HG03460 (cell line): ENCODE results near the gene LRRC4C.
"Not testable (repeated sequence)": the region's sequence is repeated elsewhere in the genome, so short reads cannot be mapped to it uniquely, and the experiment has no call there.

Source experiments
- ATAC-seq: cut with Tn5 transposase; IDR thresholded peaks from one replicate; pipeline ENCODE4 v1.9.1; 2021; ENCODE audit not compliant: unreplicated experiment

The LRRC4C gene

DNA sequence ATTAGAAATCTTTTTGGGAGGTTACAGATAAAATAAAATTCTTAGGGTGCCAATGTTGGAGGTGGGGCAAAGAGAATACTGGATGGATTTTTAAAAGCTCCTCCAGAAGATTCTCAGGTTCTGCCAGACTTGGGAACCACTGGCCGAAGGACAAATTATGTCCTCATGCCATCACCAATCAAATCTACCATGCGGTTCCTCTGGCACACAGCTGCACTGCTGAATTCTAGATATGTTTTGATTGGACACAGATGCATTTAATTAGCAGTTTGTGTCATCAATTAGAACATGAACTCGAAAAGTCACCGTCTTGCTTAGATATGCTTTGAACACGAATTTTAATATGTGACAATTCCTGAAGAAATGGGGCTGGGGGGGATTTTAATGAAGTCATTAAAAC is 1269.2 kb downstream of the LRRC4C start:
- ATAC-seq: no peak

DNA sequence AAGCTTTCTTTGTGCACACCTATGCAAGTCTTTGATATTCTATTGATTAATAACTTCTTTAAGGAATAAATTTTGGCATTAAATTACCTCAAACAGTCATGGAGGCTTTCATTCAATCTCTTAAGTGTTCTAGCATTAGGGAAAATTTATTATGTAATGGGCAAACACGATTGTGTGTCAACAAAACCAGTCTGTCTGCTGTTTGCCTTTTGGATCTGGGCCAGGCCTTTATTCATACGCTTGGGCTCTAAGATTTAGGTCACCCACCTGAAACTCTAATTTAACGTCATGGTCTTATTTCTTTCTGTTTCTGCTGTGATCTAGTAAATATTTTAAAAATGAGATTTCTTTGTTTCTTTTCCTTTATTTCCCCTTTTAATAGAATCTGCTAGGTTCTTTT is 1270.6 kb downstream of the LRRC4C start:
- no peak for ATAC-seq

DNA sequence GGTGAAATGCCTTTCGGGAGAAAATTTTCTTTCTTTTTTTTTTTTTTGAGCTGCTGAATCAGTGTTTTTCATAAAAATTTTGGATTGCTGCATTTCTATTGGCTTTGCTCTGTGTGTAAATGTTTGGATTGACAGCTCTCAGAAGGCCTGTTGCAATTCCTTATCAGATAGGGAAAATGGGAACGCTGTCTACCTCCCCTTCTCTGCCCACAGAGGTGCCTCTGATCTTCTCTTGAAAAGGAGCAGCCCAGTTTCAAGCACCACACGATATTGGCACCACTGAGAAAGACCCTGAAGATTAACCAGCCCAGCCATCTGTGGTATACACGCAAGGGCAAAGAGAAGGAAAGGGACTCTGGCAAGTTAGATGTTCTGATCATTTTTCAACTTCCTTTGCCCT is 1272.2 kb downstream of the LRRC4C start:
- no peak for ATAC-seq

- ATAC-seq: no peak
Measured at GRCh38 chr11:40186437-40187263, 1272.8 kb downstream of the LRRC4C start.

DNA sequence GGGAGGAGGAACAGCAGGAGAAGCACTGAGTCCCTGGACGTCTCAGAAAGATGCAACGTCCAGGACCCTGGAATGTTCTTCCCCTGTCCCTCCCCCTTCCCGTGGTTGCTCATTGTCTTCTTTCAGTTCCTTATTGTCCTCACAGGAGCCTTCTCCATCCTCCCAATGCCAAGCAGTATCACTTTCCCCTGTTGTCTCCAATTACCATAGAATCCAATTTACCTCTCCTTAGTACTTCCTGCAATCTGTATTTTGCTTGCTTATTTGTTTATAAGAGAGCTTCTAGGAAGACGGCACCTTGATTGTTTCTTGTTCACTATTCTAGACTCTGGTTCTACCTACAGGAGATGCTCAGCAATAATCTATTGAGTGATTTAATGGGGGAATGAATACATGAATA is 1273.7 kb downstream of the LRRC4C start:
- ATAC-seq: no peak

- peak; percentile 85 for ATAC-seq
Measured at GRCh38 chr11:40183073-40184064, 1276.1 kb downstream of the LRRC4C start.

DNA sequence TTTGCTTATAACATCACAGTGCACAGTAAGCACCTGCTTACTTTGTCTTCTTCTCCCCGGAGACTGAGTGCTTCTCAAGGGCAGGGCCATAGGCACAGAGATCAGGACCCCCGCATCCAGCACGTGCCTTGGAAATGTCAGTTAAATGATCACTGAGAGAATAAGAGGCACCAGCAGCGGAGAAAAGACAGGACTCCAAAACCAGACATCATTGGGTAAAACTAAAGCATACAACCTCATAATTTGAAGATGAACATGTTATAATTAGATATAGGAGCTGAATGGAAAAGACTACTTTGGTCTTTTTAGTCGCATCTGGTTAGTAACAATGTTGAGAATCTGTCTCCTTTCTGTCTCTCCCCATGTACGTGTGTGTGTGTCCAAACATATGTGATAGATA is 1279.9 kb downstream of the LRRC4C start:
- no peak for ATAC-seq

GRCh38 chr11:40178470-40178869 is 1281.0 kb downstream of the LRRC4C start:
- ATAC-seq: no peak

DNA sequence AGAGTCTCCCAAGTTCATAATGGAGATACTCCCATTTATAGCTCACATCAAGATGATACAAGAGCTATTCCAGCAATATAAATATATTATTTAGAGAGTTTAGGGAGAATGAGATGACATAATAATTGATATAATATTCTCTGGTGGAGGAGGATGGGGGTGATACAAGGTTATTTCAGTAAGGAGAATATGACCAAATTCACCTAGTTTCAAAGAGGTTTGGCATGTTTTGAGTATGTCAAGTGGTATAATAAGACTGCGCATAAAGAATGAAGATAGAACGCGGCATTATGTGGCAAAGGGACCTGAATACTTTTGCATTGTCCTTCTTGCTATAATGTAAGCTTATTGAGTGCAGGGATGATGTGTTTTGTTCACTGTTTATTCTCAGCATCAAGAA is 1283.5 kb downstream of the LRRC4C start:
- no peak for ATAC-seq

GRCh38 chr11:40170078-40170477 is 1289.4 kb downstream of the LRRC4C start:
- ATAC-seq: peak; percentile 45

- peak; percentile 89 for ATAC-seq
Measured at GRCh38 chr11:40168414-40168813, 1291.0 kb downstream of the LRRC4C start.

DNA sequence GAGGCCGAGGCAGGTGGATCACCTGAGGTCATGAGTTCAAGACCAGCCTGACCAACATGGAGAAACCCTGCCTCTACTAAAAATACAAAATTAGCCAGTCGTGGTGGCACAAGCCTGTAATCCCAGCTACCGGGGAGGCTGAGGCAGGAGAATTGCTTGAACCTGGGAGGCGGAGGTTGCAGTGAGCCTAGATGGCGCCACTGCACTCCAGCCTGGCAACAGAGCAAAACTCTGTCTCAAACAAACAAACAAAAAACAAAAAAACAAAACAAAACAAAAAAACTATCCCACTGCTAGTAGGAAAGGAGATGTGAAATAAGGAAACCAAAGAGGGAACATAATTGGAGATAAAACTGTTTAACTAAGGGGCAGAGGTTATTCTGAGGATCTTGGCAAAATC is 1291.6 kb downstream of the LRRC4C start:
- ATAC-seq: not testable (repeated sequence)

DNA sequence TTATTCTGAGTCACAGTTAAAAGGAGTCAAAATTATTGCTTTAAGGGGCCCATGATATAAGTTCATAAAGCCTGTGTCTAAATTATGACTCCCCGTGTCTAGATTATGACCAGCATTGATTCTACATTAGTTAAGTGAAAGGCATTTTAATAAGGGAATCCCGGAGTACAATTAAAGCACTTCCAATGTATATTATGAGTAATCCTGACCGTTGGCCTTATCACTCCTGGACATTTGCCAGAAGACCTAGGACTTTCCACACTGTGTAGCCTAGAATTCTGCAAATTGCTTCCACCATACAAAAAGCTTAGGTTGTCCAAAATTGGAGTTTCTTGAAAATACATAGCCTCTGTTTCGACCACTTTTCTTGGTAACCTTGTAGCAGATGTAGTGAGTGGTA is 1292.6 kb downstream of the LRRC4C start:
- no peak for ATAC-seq

- no peak for ATAC-seq
Measured at GRCh38 chr11:40162901-40163883, 1296.3 kb downstream of the LRRC4C start.

DNA sequence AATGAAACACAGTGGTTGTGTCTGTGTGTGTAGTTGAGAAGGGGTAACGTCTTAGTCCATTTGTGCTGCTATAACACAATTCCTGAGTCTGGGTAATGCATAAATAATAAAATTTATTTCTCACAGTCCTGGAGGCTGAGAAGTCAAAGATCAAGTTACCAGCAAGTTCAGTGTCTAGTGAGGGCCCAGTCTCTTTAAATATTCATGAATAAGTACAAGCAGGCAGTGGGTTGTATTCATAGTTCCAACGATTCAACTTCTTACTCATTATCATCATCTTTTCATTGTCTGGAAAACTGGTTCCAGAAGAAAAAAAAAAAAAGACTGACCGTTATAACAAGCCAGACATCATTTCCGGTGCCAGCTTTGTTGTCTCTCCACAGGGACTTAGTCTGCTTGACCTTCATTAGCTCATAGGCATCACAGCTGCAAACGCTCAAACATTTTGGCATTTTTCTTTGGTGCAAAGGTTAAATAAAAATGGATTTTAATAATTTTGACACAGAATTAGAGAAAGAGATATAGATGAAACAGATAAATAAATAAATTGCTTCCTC is 1297.5 kb downstream of the LRRC4C start:
- no peak for ATAC-seq

- ATAC-seq: no peak
Measured at GRCh38 chr11:40160418-40160817, 1299.0 kb downstream of the LRRC4C start.

- no peak for ATAC-seq
Measured at GRCh38 chr11:40149721-40150120, 1309.7 kb downstream of the LRRC4C start.

GRCh38 chr11:40140560-40140959 is 1318.9 kb downstream of the LRRC4C start:
- no peak for ATAC-seq

DNA sequence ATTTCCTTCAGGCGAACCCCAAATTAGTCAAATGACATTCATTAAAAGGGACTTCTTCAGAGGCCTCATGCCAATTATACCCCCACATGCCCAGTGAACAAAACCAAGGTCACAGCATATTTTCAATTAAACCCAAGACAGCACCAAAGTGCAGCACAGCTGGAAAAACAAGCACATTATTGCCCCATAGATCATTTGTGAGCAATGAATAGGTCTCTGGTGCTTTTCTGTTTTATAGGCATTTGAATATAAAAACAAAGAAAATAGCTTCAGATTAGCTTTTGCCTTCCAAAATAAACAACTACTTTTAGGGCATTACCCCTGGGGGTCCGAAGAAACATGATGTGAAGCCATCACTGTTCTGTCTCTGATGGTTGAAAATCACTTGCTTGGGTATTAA is 1319.9 kb downstream of the LRRC4C start:
- no peak for ATAC-seq

DNA sequence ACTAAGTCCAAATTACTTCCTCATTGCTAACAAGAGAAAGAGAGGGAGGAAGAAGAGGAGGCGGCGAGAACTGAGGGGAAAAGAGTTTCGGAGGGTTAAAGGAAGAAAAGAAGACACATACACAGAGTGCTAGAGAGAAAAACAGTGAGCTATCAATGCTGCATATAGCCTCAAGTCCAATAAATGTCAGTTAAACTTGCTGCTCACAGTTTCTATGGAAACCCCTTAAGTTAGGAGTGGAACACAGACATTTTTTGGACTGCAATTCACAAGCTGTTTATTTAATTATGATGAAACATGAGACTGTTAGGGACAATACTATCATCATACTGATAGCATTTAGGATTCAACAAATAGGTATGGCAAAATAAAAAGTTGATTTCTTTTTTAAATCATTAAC is 1320.4 kb downstream of the LRRC4C start:
- no peak for ATAC-seq
